Coronary artery (tissue), 2 donors: ENCODE data around the gene MIX23.
A peak's percentile ranks its signal among the peaks of the same experiment; 100 is the strongest.

Source experiments
- DNase-seq: peaks from one replicate; pipeline ENCODE4 v3.0.0-alpha.2; 2017; ENCODE audit warnings: low spot score
- H3K27ac ChIP-seq, 2 donors: fragments of 200-600 bp; sonication (generic); one replicate each; pipeline ENCODE4 v1.5.1; 2016 to 2019
- H3K4me3 ChIP-seq: fragments of 200-600 bp; sonication (generic); 2 replicates; pipeline ENCODE4 v1.5.1; 2016; ENCODE audit warnings: mild to moderate bottlenecking, moderate library complexity
- CTCF ChIP-seq: fragments of 200-600 bp; sonication (generic); IDR thresholded peaks from one replicate; pipeline ENCODE4 v1.5.1; 2019; ENCODE audit warnings: antibody characterized with exemption

MIX23 gene

GRCh38 chr3:122395582-122395981, 12.6 kb upstream of the MIX23 start:
- Histone ChIP-seq H3K4me3 (no peak overlapping the region), H3K27ac (no peak overlapping the region)
- DNase-seq: no peak
- no peak for TF ChIP-seq CTCF

- no peak for DNase-seq
- TF ChIP-seq CTCF: no peak
Measured at GRCh38 chr3:122394173-122394572, 11.1 kb upstream of the MIX23 start.

GRCh38 chr3:122392868-122393844, 10.1 kb upstream of the MIX23 start:
- peak; percentile 76 for TF ChIP-seq CTCF
- H3K27ac ChIP-seq: no peak overlapping the region
- no peak overlapping the region for H3K4me3 ChIP-seq
- no peak for DNase-seq

More at GRCh38 chr3:122394173-122394572, 11.1 kb upstream of the MIX23 start:
- no peak overlapping the region for H3K27ac ChIP-seq
- no peak overlapping the region for H3K4me3 ChIP-seq

- no peak for TF ChIP-seq CTCF
- no peak for DNase-seq
- Histone ChIP-seq H3K27ac (no peak overlapping the region), H3K4me3 (no peak overlapping the region)
Measured at GRCh38 chr3:122391681-122392446, 8.8 kb upstream of the MIX23 start.

- no peak for TF ChIP-seq CTCF
- no peak for DNase-seq
- no peak overlapping the region for H3K27ac ChIP-seq
- H3K4me3 ChIP-seq: no peak overlapping the region
Measured at GRCh38 chr3:122390665-122391064, 7.6 kb upstream of the MIX23 start.

GRCh38 chr3:122389892-122390291, 6.9 kb upstream of the MIX23 start:
- no peak for TF ChIP-seq CTCF
- no peak for DNase-seq

More at GRCh38 chr3:122389892-122390291, 6.9 kb upstream of the MIX23 start:
- Histone ChIP-seq H3K27ac (no peak overlapping the region), H3K4me3 (no peak overlapping the region)
